ENCODE results near the gene SYT12. TPM values are rescaled to one million over a fixed set of nuclear protein-coding genes. Genes with fewer than 3 reads are reported as not detected.

The SYT12 gene
- total and polyA plus RNA-seq, 2 of the 13 experiments (the other 11 are each of a cell fraction or from before 2014, with no cell fraction given), result 0.01 to 0.02 TPM

- in situ Hi-C loops (cut with HindIII; ENCODE audit: extremely low pct_ligation_motif_present, low pct_unique_long_range_greater_than_20kb) (no loop called here), intact Hi-C loops (cut with micrococcal nuclease; ENCODE audit: unreplicated experiment) (no loop called here)
- no peaks in the 10 kb centered on the region for H3K79me2 ChIP-seq (ENCODE audit: insufficient read depth, low read length)
- CTCF ChIA-PET (ENCODE audit: low intra/inter-chr PET ratio, low total read pairs), result no interaction called here
- FAIRE-seq (peak; percentile 72), ATAC-seq (peak; percentile 61), DNase-seq (ENCODE audit: low spot score) (peak; percentile 42)
- H3K27ac ChIP-seq (ENCODE audit: extremely low read length, insufficient read depth, low read length), result no peak overlapping the region
- POLR2A ChIA-PET, result no interaction called here
- H3K4me1 ChIP-seq (ENCODE audit: insufficient read depth, low read length), result peaks cover 29% of the 10 kb centered on the region
- H3K27me3 ChIP-seq (ENCODE audit: control insufficient read depth in 1 of 2, insufficient read depth in 2 of 2, low read length in 2 of 2), result peaks cover 4 to 37% of the 10 kb centered on the region in 2 experiments; a peak in 4 of 5 replicates
- BruUV-seq (replicated peaks), result no TSS peak
- no peaks in the 10 kb centered on the region for H3K36me3 ChIP-seq (replicated peaks in 1 of 2; ENCODE audit: control insufficient read depth in 1 of 2, insufficient read depth in 2 of 2, low read length in 2 of 2)
- H3K9ac ChIP-seq (ENCODE audit: insufficient read depth, low read depth, low read length), result no peak overlapping the region
- peak overlapping the region; percentile 58 for H3K4me2 ChIP-seq (ENCODE audit: low read depth, low read length)
- peak overlapping the region in 1 of 3 experiments; percentile 41; a peak in 2 of 6 replicates for H3K4me3 ChIP-seq (replicated peaks in 1 of 3; ENCODE audit: insufficient read depth in 1 of 3, low read depth in 2 of 3, low read length in 3 of 3)
- no peak overlapping the region for H2AFZ ChIP-seq (ENCODE audit: low read length)
- no peaks in the 10 kb centered on the region for H4K20me1 ChIP-seq (ENCODE audit: insufficient read depth, low read length)
- 21% methylated on average over 3 of the region's 3 CpGs for WGBS (ENCODE audit: low lambda C conversion rate)
- H3K9me3 ChIP-seq (ENCODE audit: low read length), result no peaks in the 10 kb centered on the region
- no peak for TF ChIP-seq MTF2 (CRISPR knock-in tag; IDR thresholded peaks at IDR 0.05; ENCODE audit: borderline replicate concordance)
- no peak for TF ChIP-seq ZNF891 (CRISPR knock-in tag; IDR thresholded peaks at IDR 0.05)
- TF ChIP-seq ZNF652 (CRISPR knock-in tag; IDR thresholded peaks at IDR 0.05; ENCODE audit: borderline replicate concordance, low read depth), result no peak
- no peak for TF ChIP-seq GPN1 (CRISPR knock-in tag; IDR thresholded peaks at IDR 0.05; ENCODE audit: borderline replicate concordance)
- TF ChIP-seq HNF4A (CRISPR knock-in tag; IDR thresholded peaks at IDR 0.05), result peak; percentile 90
- TF ChIP-seq ZNF644 (CRISPR knock-in tag; IDR thresholded peaks at IDR 0.05; ENCODE audit: low read depth), result peak; percentile 50; the same call in 1 of the 2 replicates
- TF ChIP-seq FOSL1 (CRISPR knock-in tag; IDR thresholded peaks at IDR 0.05; ENCODE audit: borderline replicate concordance), result no peak
- TF ChIP-seq SOX5 (CRISPR knock-in tag; IDR thresholded peaks at IDR 0.05; ENCODE audit: borderline replicate concordance), result peak; percentile 60
- no peak for TF ChIP-seq SOX13 (IDR thresholded peaks at IDR 0.05)
- peak in 1 of 2 experiments; percentile 70; a peak in 2 of 4 replicates for TF ChIP-seq SOX13 (CRISPR knock-in tag; conservative IDR thresholded peaks at IDR 0.05 in 1 of 2, IDR thresholded peaks at IDR 0.05 in 1 of 2)
- no peak for TF ChIP-seq MIER2 (CRISPR knock-in tag; IDR thresholded peaks at IDR 0.05)
- TF ChIP-seq HNRNPH1 (optimal IDR thresholded peaks at IDR 0.05; ENCODE audit: low read depth, low read length), result no peak
- TF ChIP-seq LCORL (IDR thresholded peaks at IDR 0.05), result no peak
- TF ChIP-seq LCORL (CRISPR knock-in tag; IDR thresholded peaks at IDR 0.05), result peak; percentile 82; the same call in 1 of the 2 replicates
- TF ChIP-seq ATF7-NPFF (CRISPR knock-in tag; IDR thresholded peaks at IDR 0.05; ENCODE audit: low read depth), result no peak
- peak; percentile 99 for TF ChIP-seq NR2F2 (IDR thresholded peaks at IDR 0.05; ENCODE audit: borderline replicate concordance, low read depth)
- TF ChIP-seq KDM2A (CRISPR knock-in tag; IDR thresholded peaks at IDR 0.05; ENCODE audit: borderline replicate concordance, low read depth), result no peak
- TF ChIP-seq, protein P1, sequence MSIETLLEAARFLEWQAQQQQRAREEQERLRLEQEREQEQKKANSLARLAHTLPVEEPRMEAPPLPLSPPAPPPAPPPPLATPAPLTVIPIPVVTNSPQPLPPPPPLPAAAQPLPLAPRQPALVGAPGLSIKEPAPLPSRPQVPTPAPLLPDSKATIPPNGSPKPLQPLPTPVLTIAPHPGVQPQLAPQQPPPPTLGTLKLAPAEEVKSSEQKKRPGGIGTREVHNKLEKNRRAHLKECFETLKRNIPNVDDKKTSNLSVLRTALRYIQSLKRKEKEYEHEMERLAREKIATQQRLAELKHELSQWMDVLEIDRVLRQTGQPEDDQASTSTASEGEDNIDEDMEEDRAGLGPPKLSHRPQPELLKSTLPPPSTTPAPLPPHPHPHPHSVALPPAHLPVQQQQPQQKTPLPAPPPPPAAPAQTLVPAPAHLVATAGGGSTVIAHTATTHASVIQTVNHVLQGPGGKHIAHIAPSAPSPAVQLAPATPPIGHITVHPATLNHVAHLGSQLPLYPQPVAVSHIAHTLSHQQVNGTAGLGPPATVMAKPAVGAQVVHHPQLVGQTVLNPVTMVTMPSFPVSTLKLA (IDR thresholded peaks at IDR 0.05), result no peak
- TF ChIP-seq CREB3 (CRISPR knock-in tag; IDR thresholded peaks at IDR 0.05), result no peak
- TF ChIP-seq ZNF362 (CRISPR knock-in tag; IDR thresholded peaks at IDR 0.05; ENCODE audit: borderline replicate concordance), result no peak; the same call in 1 of the 2 replicates
- no peak for TF ChIP-seq ZNF484 (CRISPR knock-in tag; IDR thresholded peaks at IDR 0.05; ENCODE audit: borderline replicate concordance, low read depth)
Measured at GRCh38 chr11:67041602-67042001, 18.7 kb downstream of the SYT12 start.

All from HepG2 (cell line).